HG02588 (cell line): ENCODE measurements around the gene ADK.
A peak's percentile ranks its signal among the peaks of the same experiment; 100 is the strongest.

Experiments used
- ATAC-seq: cut with Tn5 transposase; IDR thresholded peaks from one replicate; pipeline ENCODE4 v1.9.1; 2021; ENCODE audit warnings: mild to moderate bottlenecking, moderate library complexity; ENCODE audit not compliant: unreplicated experiment

The ADK gene

DNA sequence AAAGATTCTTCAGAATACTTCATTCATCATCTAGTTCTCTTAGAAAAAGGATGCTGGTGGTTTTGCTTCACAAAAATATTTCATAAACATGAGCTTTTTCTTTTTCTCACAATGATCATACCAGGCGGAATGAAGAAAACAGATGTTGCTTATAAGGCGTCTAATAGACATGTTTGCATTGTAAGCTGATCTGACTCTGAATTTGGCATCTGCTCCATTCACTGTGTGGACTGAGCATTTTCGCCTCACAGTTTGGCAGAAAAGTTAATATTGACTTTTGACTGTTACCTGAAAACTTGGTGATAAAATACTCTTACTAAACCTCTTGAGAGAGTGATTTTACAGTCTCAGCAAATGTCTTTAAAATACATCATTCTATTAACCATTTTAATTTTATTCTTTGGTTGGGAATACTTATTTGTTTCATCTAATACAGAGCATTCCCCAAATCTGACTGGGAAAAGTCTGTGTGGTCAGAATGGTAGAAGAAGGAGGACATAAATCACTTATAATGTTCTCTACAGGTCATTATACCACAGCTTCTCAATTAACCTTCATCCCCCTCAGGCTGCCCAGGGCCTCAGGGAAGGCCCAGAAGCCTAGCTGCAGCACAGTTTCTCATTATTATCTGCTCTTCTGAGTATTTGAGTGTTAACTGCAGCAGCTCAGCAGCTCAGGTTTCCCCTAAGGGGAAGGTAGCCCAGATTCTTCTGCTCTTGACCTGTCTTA lies 553.8 kb downstream of the ADK start:
- no peak for ATAC-seq

DNA sequence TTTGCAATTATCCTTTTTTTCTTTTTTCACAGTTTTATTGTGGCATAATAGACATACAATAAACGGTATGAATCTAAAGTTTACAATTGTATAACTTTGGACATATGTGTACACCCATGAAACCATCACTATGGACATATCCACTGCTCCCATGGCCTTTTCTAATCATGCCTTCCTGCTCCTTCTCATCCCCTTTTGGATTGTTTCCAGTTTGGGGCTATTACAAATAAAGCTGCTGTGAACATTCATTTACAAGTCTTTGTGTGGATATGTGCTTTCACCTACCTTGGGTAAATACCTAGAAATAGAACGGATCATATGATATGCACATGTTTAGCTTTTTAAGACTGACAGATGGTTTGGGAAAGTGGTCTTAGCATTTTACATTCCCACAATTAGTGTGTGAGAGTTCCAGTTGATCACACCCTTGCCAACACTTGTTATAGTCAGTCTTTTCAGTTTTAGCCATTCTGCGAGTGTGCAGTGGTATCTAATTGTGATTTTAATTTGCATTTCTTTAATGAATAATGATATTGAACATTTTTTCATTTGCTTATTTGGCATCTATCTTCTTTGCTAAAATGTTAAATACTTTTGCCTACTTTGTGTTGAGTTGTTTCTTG lies 554.4 kb downstream of the ADK start:
- ATAC-seq: no peak

GRCh38 chr10:74706966-74707365 lies 555.9 kb downstream of the ADK start:
- ATAC-seq: no peak

GRCh38 chr10:74708246-74708645 lies 557.2 kb downstream of the ADK start:
- ATAC-seq: no peak

DNA sequence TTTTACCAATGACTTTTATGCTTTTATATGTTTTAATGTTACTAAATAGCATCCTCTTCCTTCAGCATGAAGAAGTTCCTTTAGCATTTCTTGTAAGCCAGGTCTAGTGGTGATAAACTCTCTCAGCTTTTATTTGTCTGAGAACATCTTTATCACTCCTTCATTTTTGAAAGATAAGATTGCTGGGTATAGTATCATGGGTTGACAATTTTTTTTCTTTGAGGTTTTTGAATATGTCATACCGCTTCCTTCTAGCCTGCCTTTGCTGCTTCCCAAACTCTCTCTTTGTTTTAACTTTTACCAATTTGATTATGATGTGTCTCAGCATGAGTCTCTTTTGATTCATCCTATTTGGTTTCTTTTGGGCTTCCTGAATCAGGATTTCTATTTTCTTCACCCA lies 567.2 kb downstream of the ADK start:
- ATAC-seq: no peak

DNA sequence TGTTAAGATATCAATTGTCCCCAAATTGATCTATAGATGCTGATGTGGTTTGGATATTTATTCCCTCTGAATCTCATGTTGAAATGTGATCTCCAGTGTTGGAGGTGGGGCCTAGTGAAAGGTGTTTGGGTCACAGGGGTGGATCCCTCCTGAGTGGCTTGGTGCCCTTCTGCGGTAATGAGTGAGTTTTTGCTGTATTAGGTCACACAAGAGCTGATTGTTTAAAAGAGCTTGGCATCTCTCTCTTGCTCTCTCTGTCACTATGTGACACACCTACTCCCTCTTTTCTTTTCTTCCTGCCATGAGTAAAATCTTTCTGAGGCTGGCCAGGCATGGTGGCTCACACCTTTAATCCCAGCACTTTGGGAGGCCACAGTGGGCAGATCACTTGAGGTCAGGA lies 577.2 kb downstream of the ADK start:
- ATAC-seq: no peak

DNA sequence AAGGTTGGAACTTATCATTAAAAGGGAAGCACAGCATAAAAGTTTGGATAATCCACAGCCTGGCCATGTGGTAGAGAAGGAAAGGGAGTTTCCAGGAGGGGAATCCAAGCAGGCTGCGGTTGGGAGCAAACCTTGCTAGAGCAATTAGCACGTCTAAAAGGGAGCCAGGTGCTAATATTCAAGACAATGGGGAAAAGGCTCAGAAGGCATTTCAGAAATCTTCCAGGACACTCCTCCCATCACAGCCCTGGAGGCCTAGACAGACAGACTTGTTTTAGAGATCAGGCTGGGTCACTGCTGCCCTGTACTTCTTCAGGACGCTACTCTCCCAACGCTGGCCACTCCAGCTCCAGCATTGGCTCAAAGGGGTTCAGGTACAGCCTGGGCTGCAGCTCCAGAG lies 579.2 kb downstream of the ADK start:
- ATAC-seq: no peak

GRCh38 chr10:74733612-74734011 lies 582.6 kb downstream of the ADK start:
- no peak for ATAC-seq

GRCh38 chr10:74736029-74736428 lies 585.0 kb downstream of the ADK start:
- no peak for ATAC-seq

DNA sequence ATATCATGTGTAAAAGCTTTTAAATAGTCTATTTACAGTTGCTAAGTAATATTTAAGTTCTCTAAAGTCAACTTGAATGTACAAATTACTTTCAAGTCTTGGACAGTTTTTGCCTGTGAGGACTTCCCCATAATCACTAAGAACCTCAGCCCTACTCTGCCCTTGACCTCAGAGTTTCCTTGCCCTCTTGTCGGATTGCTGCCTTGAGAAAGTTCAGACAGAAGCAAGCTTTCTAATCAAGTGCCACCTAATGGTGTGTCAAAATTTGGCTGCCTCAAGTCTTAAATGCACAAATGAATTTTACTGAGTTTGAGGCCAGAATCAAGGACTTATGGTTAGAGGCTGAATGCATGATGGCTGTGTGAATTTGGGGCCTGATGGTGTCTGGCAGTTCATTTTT lies 587.0 kb downstream of the ADK start:
- ATAC-seq: no peak

GRCh38 chr10:74738542-74738941 lies 587.5 kb downstream of the ADK start:
- ATAC-seq: no peak

DNA sequence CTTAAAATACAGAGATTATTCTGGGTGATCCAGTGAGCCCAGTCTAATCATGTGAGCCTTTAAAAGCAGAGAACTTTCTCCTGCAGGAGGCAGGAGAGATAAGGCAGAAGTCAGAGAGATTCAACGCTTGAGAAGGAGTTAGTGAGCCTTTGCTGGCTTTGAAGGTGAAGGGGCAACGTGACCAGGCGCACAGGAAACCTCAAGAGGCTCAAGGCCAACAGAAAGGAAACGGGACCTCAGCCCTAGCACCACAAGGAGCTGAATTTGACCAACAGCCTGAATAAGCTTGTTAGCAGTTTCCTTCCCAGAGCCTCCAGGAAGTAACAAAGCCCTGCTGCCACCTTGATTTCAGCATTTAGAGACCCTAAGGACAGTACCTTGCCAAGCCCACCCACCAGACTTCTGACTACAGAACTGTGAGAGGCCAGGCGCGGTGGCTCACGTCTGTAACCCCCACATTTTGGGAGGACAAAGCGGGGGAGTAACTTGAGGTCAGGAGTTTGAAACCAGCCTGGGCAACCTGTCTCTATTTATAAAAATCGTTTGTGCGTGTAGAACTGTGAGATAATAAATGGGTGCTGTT lies 588.1 kb downstream of the ADK start:
- ATAC-seq: peak; percentile 85

- no peak for ATAC-seq
These were observed 592.4 kb downstream of the ADK start for GRCh38 chr10:74743401-74743800.

GRCh38 chr10:74745449-74745848 lies 594.4 kb downstream of the ADK start:
- ATAC-seq: no peak

DNA sequence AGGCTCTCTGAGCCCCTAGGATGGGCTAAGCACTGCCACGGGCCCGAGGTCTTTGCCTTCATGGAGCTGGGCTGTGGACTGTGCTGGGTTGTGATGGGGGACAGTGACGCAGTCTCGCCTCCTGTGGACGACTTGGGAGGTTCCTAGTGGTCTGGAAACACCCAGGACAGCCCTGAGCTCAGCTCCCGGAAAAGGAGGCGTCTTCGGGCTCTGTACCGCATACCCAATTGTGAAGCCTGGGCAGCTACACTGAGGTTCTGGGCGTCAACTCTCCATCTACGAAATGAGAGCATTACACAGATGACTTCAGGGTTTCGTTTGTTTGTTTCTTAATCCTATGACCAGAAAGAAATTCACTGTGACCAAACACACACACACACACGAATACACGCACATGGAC lies 595.8 kb downstream of the ADK start:
- ATAC-seq: no peak

- ATAC-seq: no peak
These were observed 597.5 kb downstream of the ADK start for GRCh38 chr10:74748468-74749031.

DNA sequence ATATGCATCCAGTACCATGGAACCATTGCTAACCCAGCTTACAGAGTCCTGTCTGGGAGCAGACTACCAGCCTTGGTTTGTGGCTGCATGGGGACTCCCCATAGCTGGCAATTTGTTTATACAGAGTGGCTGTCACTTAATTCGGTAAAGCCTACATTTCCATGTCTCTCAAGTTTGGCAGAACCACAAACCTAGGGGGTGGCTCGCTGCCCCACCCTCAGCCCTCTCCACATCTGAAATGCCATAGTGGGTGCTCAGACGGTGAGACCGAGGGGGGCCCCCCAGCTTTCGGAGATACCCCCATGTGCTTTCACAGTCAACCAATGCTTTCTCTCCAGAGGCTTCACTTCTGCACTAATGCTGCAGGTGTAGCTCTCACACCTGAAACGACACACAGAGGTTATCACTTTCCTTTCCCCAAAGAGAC lies 599.8 kb downstream of the ADK start:
- ATAC-seq: peak; percentile 49

- ATAC-seq: no peak
These were observed 601.5 kb downstream of the ADK start for GRCh38 chr10:74752371-74753040.

DNA sequence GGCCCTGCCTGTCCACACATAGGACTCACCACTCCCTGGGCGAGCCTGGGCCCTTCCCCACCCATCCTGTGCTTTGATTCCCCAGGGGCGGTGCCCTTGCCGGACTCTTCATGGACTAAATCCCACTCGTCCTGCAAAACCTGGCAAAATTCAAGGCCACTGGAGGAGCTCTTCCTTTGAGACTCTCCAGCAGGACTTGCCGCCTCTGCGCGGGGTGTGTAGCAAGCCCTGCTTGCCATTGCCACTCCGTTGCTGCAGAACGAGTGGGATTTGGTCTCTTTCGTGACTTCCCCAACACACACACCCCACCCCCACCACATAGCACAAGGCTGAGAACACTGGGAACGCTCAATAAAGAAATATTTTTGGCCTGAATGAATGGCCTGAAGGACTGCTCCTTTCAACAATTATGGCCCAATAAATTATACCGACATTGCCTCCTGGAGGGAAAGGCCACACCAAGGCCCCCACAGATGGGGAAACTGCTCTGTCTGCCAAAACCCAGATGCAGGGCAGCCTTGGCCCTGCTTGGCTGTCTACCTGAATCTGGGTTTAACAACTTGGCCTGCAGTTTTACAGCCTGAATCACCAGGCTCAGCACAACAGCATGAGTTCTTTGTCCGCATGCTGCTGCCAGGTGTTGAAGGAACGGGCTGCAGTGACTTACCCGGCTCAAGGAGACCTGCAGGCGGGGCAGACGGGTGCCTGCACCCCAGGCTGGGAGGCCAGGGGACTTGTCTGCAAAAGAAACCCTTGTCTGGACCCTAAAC lies 602.6 kb downstream of the ADK start:
- no peak for ATAC-seq

DNA sequence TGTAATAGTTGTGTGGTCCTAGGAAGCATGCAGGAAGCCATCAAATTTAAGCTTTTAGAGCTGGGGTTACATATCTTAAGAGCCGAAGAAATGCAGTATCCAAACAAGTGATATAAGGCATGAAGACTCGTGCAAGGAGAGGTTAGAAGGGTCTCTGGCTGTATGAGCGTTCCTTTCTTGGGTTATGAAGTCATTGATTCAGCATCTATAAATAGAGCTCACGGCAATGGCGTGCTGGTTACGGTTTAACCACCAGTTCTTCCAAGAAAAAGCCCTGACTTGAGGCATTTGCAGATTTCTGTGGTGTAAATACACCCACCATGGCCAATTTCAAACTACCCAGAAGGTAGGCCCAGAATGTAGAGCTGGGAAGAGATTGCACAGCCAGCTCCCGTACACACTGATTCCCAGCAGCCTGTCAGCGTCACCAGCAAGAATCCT lies 603.4 kb downstream of the ADK start:
- ATAC-seq: no peak

GRCh38 chr10:74755273-74755672 lies 604.3 kb downstream of the ADK start:
- ATAC-seq: no peak
